ENCODE results near the gene STRIP1.

- TF ChIP-seq POLR2AphosphoS5 (IDR thresholded peaks at IDR 0.05; ENCODE audit: borderline replicate concordance, low read depth, low read length) (no peak), EZH2 (IDR thresholded peaks at IDR 0.05) (no peak)
Observed at GRCh38 chr1:110018396-110018795, 16.0 kb upstream of the STRIP1 start.
